PC-9 (cell line): ENCODE measurements around the gene ABHD4.

ENCODE experiments used
- EZH2 ChIP-seq: fragments of 200-600 bp; sonication (generic); IDR thresholded peaks from 2 replicates; pipeline ENCODE4 v1.8.0; 2017; ENCODE audit warnings: antibody characterized with exemption, low read depth
- TF ChIP-seq, protein P1 (sequence below): fragments of 200-600 bp; sonication (generic); conservative IDR thresholded peaks from 2 replicates; pipeline ENCODE4 v1.6.1; 2017; ENCODE audit warnings: mixed run types, antibody characterized with exemption, mild to moderate bottlenecking, moderate library complexity

DNA sequence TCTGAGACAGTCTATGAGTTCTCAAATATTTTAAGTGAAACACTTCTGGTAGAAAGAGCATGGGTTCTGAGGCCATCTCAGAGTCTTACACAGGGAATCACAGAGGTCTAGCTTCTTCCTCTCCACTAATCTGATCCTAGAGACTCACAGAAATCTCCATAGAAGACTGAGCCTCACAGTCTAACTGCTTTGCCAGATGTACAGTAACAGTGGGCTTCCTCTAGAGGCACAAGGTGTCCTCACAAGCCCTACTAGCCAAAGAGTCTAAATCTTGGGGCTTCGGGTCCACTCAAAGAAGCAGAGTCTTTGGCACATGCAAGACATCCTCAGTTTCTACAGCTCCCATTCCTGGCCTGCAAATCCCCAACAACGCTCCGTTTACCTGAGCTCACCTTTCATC lies 32.0 kb downstream of the ABHD4 start:
- TF ChIP-seq, protein P1, sequence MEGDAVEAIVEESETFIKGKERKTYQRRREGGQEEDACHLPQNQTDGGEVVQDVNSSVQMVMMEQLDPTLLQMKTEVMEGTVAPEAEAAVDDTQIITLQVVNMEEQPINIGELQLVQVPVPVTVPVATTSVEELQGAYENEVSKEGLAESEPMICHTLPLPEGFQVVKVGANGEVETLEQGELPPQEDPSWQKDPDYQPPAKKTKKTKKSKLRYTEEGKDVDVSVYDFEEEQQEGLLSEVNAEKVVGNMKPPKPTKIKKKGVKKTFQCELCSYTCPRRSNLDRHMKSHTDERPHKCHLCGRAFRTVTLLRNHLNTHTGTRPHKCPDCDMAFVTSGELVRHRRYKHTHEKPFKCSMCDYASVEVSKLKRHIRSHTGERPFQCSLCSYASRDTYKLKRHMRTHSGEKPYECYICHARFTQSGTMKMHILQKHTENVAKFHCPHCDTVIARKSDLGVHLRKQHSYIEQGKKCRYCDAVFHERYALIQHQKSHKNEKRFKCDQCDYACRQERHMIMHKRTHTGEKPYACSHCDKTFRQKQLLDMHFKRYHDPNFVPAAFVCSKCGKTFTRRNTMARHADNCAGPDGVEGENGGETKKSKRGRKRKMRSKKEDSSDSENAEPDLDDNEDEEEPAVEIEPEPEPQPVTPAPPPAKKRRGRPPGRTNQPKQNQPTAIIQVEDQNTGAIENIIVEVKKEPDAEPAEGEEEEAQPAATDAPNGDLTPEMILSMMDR: no peak
- no peak for TF ChIP-seq EZH2
